ENCODE measurements around the gene F12. TPM values are rescaled to one million over a fixed set of nuclear protein-coding genes. Genes with fewer than 3 reads are reported as not detected.

The F12 gene
- total RNA-seq, 2 experiments from 2014 or later = 3.8 TPM; not detected in 1

GRCh38 chr5:177426566-177427210 lies 17.3 kb upstream of the F12 start, which contains the start of gene GRK6:
Gene GRK6 (plus strand): TSS chr5:177426676. CDS start chr5:177426846, 170 bp downstream.
- intact Hi-C loops (cut with micrococcal nuclease; ENCODE audit: unreplicated experiment) = loop anchor here (1.0 to 5.0 kb wide), 6 partner anchors 23 to 424 kb away; no protein-coding TSS in a partner anchor
- H3K4me3 ChIP-seq (ENCODE audit: low read depth, low read length, poor library complexity, severe bottlenecking) = peak within 1 kb of the TSS; percentile 77
- no peaks in the 10 kb centered on the region for H4K20me1 ChIP-seq (ENCODE audit: insufficient read depth, low read length)
- peaks cover 31% of the 10 kb centered on the region for H3K79me2 ChIP-seq (ENCODE audit: insufficient read depth, low read depth, low read length)
- H3K9me2 ChIP-seq (ENCODE audit: insufficient read depth, low read length) = no peaks in the 10 kb centered on the region
- no peaks in the 10 kb centered on the region for H3K9me3 ChIP-seq (ENCODE audit: low read length)
- H3K36me3 ChIP-seq (ENCODE audit: insufficient read depth, low read length) = peaks cover 8% of the 10 kb centered on the region; the same call in 1 of the 2 replicates
- H3K4me1 ChIP-seq (ENCODE audit: insufficient read depth, low read length, poor library complexity, severe bottlenecking) = peaks cover 56% of the 10 kb centered on the region
- no TSS peak for BruUV-seq (replicated peaks)
- ChIA-PET CTCF (ENCODE audit: unreplicated experiment) (interaction anchor here (0.5 to 1.7 kb wide), 10 partner anchors 15 to 690 kb away, joined by 3 to 10 read pairs (median 4); no protein-coding TSS in a partner anchor), POLR2A (interaction anchor here (0.5 to 2.5 kb wide), 14 partner anchors 9 to 290 kb away, joined by 3 to 10 read pairs (median 4); partner anchors contain the start of genes DOK3 and F12)
- peak; percentile 81 for DNase-seq (ENCODE audit: low spot score)
- TF ChIP-seq CTCF (conservative IDR thresholded peaks at IDR 0.05; ENCODE audit: low read length) (no peak), EZH2phosphoT487 (IDR thresholded peaks at IDR 0.05; ENCODE audit: borderline replicate concordance, low read depth, low read length) (no peak)
- peak within 1 kb of the TSS; percentile 64 for H2AFZ ChIP-seq (ENCODE audit: low read length)
- H3K4me2 ChIP-seq (ENCODE audit: low read length) = peak within 1 kb of the TSS; percentile 98
- H3K27ac ChIP-seq (ENCODE audit: low read depth, low read length, poor library complexity, severe bottlenecking) = peak within 1 kb of the TSS; percentile 87

- BruUV-seq (replicated peaks) = no TSS peak
- TF ChIP-seq CTCF (conservative IDR thresholded peaks at IDR 0.05; ENCODE audit: low read length) (no peak), EZH2phosphoT487 (IDR thresholded peaks at IDR 0.05; ENCODE audit: borderline replicate concordance, low read depth, low read length) (no peak)
- H3K79me2 ChIP-seq (ENCODE audit: insufficient read depth, low read depth, low read length) = peaks cover 31% of the 10 kb centered on the region
- H4K20me1 ChIP-seq (ENCODE audit: insufficient read depth, low read length) = no peaks in the 10 kb centered on the region
- CTCF ChIA-PET (ENCODE audit: unreplicated experiment) = interaction anchor here (0.5 to 1.7 kb wide), 8 partner anchors 16 to 690 kb away, joined by 3 to 8 read pairs (median 4); no protein-coding TSS in a partner anchor
- H3K27ac ChIP-seq (ENCODE audit: low read depth, low read length, poor library complexity, severe bottlenecking) = peak overlapping the region; percentile 62
- peaks cover 49% of the 10 kb centered on the region for H3K4me1 ChIP-seq (ENCODE audit: insufficient read depth, low read length, poor library complexity, severe bottlenecking)
- H2AFZ ChIP-seq (ENCODE audit: low read length) = peak overlapping the region; percentile 64
- peak overlapping the region; percentile 68 for H3K4me3 ChIP-seq (ENCODE audit: low read depth, low read length, poor library complexity, severe bottlenecking)
- intact Hi-C loops (cut with micrococcal nuclease; ENCODE audit: unreplicated experiment) = loop anchor here (1.0 to 5.0 kb wide), 6 partner anchors 23 to 424 kb away; no protein-coding TSS in a partner anchor
- H3K9me3 ChIP-seq (ENCODE audit: low read length) = no peaks in the 10 kb centered on the region
- DNase-seq (ENCODE audit: low spot score) = peak; percentile 100
- POLR2A ChIA-PET = interaction anchor here (0.5 to 2.5 kb wide), 12 partner anchors 9 to 289 kb away, joined by 3 to 10 read pairs (median 4); partner anchors contain the start of genes DOK3, F12 and LMAN2
- peak overlapping the region; percentile 76 for H3K4me2 ChIP-seq (ENCODE audit: low read length)
- H3K36me3 ChIP-seq (ENCODE audit: insufficient read depth, low read length) = 0 out of 2 replicates have a peak, but pooled peaks cover 7% of the 10 kb centered on the region
- no peaks in the 10 kb centered on the region for H3K9me2 ChIP-seq (ENCODE audit: insufficient read depth, low read length)
Observed at GRCh38 chr5:177425801-177426565, 16.6 kb upstream of the F12 start.
